VCaP (cell line): ENCODE measurements around the gene HCFC1.

Source experiments
- H3K27ac ChIP-seq: fragments of 450-650 bp; 2 replicates; pipeline ENCODE4 v1.5.1; 2017
- CTCF ChIP-seq: fragments of 450-650 bp; conservative IDR thresholded peaks from 2 replicates; pipeline ENCODE4 v1.5.1; 2017; ENCODE audit warnings: mild to moderate bottlenecking, moderate library complexity

Gene HCFC1

GRCh38 chrX:153944800-153945150 is 26.8 kb downstream of the HCFC1 start:
- H3K27ac ChIP-seq = peak overlapping the region; percentile 61; the same call in 1 of the 2 replicates
- no peak for TF ChIP-seq CTCF

GRCh38 chrX:153944140-153944799 is 27.3 kb downstream of the HCFC1 start, which contains the start of gene RENBP:
RENBP (minus strand) TSS chrX:153944643; CDS start chrX:153944610, 33 bp downstream.
- peak within 1 kb of the TSS; percentile 61; the same call in 1 of the 2 replicates for H3K27ac ChIP-seq

GRCh38 chrX:153941336-153942252 is 30.0 kb downstream of the HCFC1 start:
- no peak for TF ChIP-seq CTCF
- no peak overlapping the region for H3K27ac ChIP-seq

More at GRCh38 chrX:153944140-153944799, 27.3 kb downstream of the HCFC1 start, which contains the start of gene RENBP:
- TF ChIP-seq CTCF = no peak

- no peak for TF ChIP-seq CTCF
- H3K27ac ChIP-seq = no peak overlapping the region
Measured at GRCh38 chrX:153939573-153939972, 32.0 kb downstream of the HCFC1 start.

GRCh38 chrX:153938226-153938786 is 33.3 kb downstream of the HCFC1 start:
- H3K27ac ChIP-seq = no peak overlapping the region
- TF ChIP-seq CTCF = no peak

GRCh38 chrX:153937056-153937455 is 34.6 kb downstream of the HCFC1 start:
- no peak for TF ChIP-seq CTCF

GRCh38 chrX:153935326-153935851 is 36.2 kb downstream of the HCFC1 start:
- H3K27ac ChIP-seq = peak overlapping the region; percentile 81
- no peak for TF ChIP-seq CTCF

More at GRCh38 chrX:153937056-153937455, 34.6 kb downstream of the HCFC1 start:
- no peak overlapping the region for H3K27ac ChIP-seq
